AG08395 (cell line): ENCODE results near the gene KCTD19.

Experiments used
- DNase-seq: peaks from one replicate; pipeline ENCODE4 v3.0.0; 2012; ENCODE audit warnings: mixed read lengths, low spot score

Gene KCTD19

GRCh38 chr16:67317853-67318252, 8.7 kb downstream of the KCTD19 start:
- no peak for DNase-seq

- DNase-seq: no peak
Observed at GRCh38 chr16:67312719-67313118, 13.8 kb downstream of the KCTD19 start.

DNA sequence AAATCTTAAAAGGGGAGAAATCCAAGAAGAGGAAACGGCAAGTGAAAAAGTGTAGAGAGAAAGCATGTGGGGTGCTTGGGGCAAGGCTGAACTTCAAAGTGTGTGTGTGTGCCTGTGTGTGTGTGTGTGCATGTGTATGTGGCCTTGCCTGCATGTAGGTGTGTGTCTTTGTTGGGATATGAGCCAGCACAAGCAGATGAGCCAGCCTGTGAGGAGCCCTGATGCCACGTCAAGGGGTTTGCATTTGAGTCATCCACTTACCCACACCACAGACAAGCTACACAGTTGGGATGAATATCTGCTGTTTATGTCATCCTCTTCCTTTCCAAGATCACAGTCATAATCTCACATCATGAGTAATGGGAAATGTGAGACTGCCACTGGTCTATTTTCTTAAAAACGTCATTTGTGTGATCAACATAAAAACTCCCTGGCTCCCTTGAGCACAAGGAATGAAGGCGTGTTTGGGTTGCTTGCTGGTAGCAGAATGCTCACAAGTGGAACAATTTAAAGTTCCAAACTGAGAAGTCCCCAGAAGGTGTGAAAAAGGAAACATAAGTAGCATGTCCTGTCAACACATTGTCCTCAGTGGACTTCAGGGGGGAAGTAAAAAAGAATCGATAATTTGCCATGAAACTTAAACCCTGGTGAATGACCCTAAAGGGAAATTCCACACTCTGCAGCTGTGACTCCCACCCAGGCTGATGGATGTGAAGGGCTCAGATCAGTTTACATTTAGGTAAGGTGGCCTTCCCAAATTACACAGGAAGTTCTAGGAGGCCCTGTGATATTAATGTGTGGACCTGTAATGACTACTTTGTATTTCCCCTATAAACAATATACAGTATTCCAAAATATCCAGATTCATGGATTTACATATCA, 14.7 kb downstream of the KCTD19 start:
- DNase-seq: peak; percentile 98

DNA sequence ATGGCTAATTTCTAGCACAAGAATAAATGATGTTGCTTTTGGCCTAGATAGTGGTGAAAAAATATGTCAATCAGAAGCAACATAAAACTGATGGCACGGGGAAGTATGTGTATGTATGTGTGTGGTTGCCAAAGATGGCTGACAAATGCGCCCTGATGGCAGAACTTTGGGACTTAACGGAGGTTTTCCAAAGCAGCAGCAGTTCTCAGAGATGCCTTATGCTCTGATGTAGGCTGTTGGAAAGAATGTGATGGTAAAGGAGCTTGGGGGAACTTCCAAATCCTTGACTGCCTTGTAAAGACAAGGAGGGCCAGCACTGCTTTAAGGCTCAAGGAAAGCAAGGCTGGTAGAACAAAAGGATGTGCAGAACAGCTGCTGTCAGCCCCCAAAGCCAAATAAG, 16.0 kb downstream of the KCTD19 start:
- no peak for DNase-seq

GRCh38 chr16:67305216-67306071, 21.1 kb downstream of the KCTD19 start:
- DNase-seq: no peak

- DNase-seq: peak; percentile 72
Observed at GRCh38 chr16:67304020-67304419, 22.5 kb downstream of the KCTD19 start.

DNA sequence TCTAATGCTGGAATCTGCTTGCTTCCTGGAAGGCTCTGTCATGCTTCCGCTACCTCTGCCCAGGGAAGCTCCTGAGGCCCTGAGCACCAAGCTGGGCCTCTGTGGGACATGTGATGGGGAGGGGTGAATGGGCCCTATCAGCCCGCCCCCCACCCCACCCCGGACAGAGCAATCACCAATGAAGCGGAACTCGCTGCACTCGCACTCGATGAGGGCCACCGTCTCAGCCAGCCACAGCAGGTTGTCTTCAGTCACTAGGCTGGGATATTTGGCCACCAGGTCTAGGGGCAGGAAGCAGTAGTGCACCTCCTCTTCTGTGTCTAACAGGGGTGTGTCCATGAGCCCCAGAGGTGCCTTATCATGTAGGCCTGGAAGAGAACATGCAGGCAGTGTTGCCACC, 23.6 kb downstream of the KCTD19 start:
- no peak for DNase-seq

DNA sequence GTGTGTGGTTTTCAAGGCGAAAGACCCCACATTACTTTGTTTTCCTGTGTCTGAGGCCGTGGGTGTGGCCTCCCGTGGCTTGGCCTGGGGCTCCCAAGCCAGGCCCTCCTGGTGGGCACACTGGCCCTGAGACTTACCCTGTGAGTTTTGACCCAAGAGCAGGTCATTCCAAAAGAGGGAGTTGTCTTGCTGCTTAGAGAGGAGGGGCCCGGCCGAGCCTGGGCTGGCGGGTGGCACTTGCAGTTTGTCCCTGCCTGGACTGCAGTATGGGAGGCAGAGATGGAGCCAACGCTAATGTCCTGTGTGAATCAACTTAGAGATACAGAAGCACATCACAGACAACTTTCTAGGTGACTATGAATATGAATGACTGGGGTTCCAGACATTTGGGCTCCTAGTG, 24.5 kb downstream of the KCTD19 start:
- DNase-seq: no peak

DNA sequence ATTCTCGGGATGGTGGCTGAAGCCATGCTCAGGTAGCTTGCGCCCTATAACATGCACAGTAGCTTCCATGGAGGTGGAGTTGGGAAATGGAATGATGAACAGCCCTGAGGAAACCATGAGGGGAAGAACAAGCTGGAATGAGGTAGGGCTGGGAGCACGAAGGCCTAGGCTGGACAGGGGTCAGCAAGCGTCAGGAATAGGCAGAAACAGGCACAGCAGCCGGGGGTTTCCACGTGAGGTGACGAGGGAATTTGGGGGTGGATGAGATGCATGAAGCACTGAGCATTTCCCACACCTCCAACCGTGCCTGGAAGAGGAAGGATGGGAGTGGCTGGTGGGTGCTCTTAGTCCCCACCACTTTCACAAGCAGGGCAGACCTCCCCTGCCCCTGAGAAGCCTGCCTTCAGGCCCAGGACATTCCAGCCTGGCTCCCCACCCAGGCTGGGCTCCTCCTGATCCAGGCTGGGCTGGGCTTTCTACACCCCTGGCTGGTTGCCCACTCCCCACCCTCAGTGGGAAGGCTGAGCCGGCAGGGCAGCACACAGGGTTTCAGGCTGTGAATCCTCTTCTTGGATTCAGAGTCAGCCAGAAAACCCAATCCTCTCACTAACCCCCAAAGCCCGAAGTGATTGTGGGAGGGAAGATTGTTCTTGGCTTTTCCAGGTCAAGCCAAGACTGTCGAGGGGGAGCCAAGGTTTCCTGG, 25.3 kb downstream of the KCTD19 start:
- DNase-seq: no peak

GRCh38 chr16:67299269-67299668, 27.3 kb downstream of the KCTD19 start:
- no peak for DNase-seq

GRCh38 chr16:67298277-67298676, 28.3 kb downstream of the KCTD19 start:
- no peak for DNase-seq

DNA sequence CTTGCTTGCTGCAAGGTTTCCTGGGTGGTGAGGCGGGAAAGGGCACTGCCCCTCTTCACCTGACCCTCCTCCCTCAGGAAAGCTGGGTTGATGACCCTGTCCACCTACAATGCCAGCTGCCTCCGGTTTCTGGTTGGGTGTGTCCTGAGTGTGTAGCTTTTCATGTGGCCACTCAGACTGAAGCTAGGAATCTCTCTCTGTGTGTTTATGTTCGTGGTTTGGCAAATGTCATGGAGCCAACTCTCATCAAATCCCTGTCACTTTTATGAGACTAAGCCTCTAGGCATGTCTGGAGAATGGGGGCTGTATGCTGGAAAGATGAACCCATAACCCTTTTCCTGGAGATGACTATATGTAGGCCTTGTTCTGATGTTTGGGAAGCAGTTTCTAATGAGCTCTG, 30.1 kb downstream of the KCTD19 start:
- DNase-seq: peak; percentile 82

DNA sequence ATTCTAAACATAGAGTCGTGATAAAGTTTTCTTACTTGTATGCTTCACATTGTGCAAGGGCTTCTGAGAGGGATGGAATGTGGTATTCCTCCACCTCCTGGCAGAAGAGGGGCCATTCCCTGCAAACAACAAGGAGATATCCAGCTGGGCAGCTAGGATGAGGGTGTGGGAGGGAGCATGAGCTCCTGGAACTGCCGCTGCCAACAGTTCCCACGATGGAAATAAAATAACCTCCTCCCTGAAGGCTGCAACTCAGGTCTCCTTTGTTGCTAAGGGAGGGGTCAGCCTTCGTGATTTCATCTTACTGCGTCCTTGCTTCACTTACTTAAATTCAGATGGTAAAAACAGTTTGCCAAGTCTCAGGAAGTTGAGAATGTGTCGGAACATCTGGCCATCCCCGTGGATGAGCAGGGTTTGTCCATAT, 31.6 kb downstream of the KCTD19 start:
- peak; percentile 70 for DNase-seq

GRCh38 chr16:67294171-67294757, 32.3 kb downstream of the KCTD19 start:
- DNase-seq: no peak

- no peak for DNase-seq
Observed at GRCh38 chr16:67291461-67291860, 35.1 kb downstream of the KCTD19 start.

DNA sequence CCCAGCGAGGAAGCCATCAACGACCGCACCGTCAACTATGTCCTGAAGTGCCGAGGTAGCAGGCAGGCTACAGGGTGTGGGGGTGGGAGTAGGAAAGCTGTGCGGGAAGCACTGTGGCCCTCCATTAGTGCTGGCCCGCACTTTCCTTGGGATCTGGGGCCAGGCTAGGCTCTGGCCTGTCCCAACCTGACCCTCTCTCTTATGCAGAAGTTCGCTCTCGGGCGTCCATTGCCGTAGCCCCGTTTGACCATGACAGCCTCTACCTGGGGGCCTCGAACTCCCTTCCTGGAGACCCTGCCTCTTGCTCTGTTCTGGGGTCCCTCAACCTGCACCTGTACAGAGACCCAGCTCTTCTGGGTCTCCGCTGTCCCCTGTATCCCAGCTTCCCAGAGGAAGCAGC, 38.6 kb downstream of the KCTD19 start:
- no peak for DNase-seq

DNA sequence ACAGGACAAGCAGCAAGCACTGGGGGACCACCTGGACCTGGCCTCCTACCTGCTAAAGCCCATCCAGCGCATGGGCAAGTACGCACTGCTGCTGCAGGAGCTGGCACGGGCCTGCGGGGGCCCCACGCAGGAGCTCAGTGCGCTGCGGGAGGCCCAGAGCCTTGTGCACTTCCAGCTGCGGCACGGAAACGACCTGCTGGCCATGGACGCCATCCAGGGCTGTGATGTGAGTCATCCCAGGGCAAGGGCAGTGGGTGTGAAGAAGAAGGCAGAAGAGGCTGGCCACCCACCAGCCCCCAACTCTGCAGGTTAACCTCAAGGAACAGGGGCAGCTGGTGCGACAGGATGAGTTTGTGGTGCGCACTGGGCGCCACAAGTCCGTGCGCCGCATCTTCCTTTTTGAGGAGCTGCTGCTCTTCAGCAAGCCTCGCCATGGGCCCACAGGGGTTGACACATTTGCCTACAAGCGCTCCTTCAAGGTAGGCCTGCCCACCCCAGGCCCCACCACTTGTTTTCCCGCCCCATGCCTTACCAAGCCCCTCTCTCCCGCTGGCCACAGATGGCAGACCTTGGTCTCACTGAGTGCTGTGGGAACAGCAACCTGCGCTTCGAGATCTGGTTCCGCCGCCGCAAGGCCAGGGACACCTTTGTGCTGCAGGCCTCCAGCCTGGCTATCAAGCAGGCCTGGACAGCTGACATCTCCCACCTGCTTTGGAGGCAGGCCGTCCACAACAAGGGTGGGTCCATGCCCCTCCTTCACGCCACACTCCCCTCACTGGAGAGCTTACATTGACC, 39.9 kb downstream of the KCTD19 start:
- DNase-seq: no peak

DNA sequence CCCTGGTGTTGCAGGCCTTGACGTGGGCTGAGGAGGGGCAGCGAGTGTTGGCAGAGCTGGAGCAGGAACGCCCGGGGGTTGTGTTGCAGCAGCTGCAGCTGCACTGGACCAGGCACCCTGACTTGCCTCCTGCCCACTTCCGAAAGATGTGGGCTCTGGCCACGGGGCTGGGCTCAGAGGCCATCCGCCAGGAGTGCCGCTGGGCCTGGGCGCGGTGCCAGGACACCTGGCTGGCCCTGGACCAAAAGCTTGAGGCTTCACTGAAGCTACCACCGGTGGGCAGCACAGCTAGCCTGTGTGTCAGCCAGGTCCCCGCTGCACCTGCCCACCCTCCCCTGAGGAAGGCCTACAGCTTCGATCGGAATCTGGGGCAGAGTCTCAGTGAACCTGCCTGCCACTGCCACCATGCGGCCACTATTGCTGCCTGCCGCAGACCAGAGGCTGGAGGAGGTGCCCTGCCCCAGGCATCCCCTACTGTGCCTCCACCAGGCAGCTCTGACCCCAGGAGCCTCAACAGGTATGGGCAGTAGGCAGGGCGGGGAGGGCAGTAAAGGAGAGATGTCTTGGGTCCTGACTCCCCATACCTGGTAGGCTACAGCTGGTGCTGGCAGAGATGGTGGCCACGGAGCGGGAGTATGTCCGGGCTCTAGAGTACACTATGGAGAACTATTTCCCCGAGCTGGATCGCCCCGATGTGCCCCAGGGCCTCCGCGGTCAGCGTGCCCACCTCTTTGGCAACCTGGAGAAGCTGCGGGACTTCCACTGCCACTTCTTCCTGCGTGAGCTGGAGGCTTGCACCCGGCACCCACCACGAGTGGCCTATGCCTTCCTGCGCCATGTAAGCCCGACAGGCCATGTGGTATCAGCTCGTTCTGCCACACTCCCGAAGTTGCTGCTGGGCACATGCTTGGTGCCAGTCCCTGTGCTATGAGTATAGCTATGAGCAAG, 41.6 kb downstream of the KCTD19 start:
- peak; percentile 53 for DNase-seq

- DNase-seq: no peak
Observed at GRCh38 chr16:67283826-67284555, 42.5 kb downstream of the KCTD19 start.
